Thoracic aorta (tissue), 2 donors: ENCODE results near the gene TCEA3. TPM values are rescaled to one million over a fixed set of nuclear protein-coding genes. Genes with fewer than 3 reads are reported as not detected.

Experiments used
- ATAC-seq: fragments of 150-250 bp; one replicate; pipeline ENCODE4 v1.8.0; 2017; ENCODE audit warnings: low read depth; ENCODE audit not compliant: insufficient number of reproducible peaks, low FRiP score
- DNase-seq: peaks from one replicate; pipeline ENCODE4 v3.0.0-alpha.2; 2020; ENCODE audit warnings: low spot score
- H3K27ac ChIP-seq, 2 donors: fragments of 200-600 bp; sonication (generic); 1 replicate in 1 of 2; 2 replicates in 1 of 2; pipeline ENCODE4 v1.5.1; 2016; ENCODE audit warnings: mild to moderate bottlenecking in 2 of 2, moderate library complexity in 2 of 2
- H3K27me3 ChIP-seq: fragments of 200-600 bp; sonication (generic); replicated peaks from 2 replicates; pipeline ENCODE4 v1.6.0; 2016; ENCODE audit warnings: mild to moderate bottlenecking; ENCODE audit not compliant: insufficient read depth
- H3K36me3 ChIP-seq: fragments of 200-600 bp; sonication (generic); one replicate; pipeline ENCODE4 v1.5.1; 2016
- H3K4me1 ChIP-seq, 2 donors: fragments of 200-600 bp; sonication (generic); 1 replicate in 1 of 2; 2 replicates in 1 of 2; pipeline versions ENCODE4 v1.5.1 to v1.6.0; 2016; ENCODE audit warnings: low read depth in 2 of 2, mild to moderate bottlenecking in 1 of 2; ENCODE audit not compliant: control insufficient read depth in 1 of 2
- H3K4me3 ChIP-seq: fragments of 200-600 bp; sonication (generic); 2 replicates; pipeline ENCODE4 v1.5.1; 2016; ENCODE audit warnings: mild to moderate bottlenecking
- H3K9me3 ChIP-seq: fragments of 200-600 bp; sonication (generic); 2 replicates; pipeline ENCODE4 v1.5.1; 2016
- CTCF ChIP-seq: fragments of 200-600 bp; sonication (generic); IDR thresholded peaks from one replicate; pipeline ENCODE4 v1.5.1; 2019; ENCODE audit warnings: antibody characterized with exemption
- total RNA-seq, 2 donors: library from RNA; depleted of rRNA; stranded (reverse); fragments of >200 nt; gene quantifications; one replicate each; pipeline versions ENCODE4 v1.1.0 to v1.2.3, GENCODE V29; 2016

The TCEA3 gene
- total RNA-seq, 2 donors from 2014 or later = 22.2 to 39.5 TPM

- Histone ChIP-seq H3K27ac (peak overlapping the region; percentile 88 to 92), H3K4me3 (peak overlapping the region; percentile 93), H3K36me3 (no peaks in the 10 kb centered on the region), H3K4me1 (peaks cover 35 to 52% of the 10 kb centered on the region in 2 donors), H3K27me3 (no peaks in the 10 kb centered on the region), H3K9me3 (no peaks in the 10 kb centered on the region)
- no peak for TF ChIP-seq CTCF
- ATAC-seq (peak; percentile 48), DNase-seq (no peak)
Measured at GRCh38 chr1:23343221-23344110, 81.1 kb downstream of the TCEA3 start.

- Histone ChIP-seq H3K36me3 (peaks cover 4% of the 10 kb centered on the region), H3K4me3 (peak overlapping the region; percentile 93), H3K4me1 (peaks cover 35 to 63% of the 10 kb centered on the region in 2 donors), H3K27me3 (no peaks in the 10 kb centered on the region), H3K27ac (no peak overlapping the region), H3K9me3 (no peaks in the 10 kb centered on the region)
- no peak for TF ChIP-seq CTCF
- ATAC-seq (no peak), DNase-seq (no peak)
Measured at GRCh38 chr1:23341931-23342692, 82.4 kb downstream of the TCEA3 start.

- no peak for DNase-seq
- Histone ChIP-seq H3K4me3 (no peak overlapping the region), H3K36me3 (peaks cover 24% of the 10 kb centered on the region), H3K27ac (no peak overlapping the region), H3K9me3 (no peaks in the 10 kb centered on the region), H3K4me1 (peaks cover 32 to 57% of the 10 kb centered on the region in 2 donors), H3K27me3 (no peaks in the 10 kb centered on the region)
- TF ChIP-seq CTCF = no peak
- no peak for ATAC-seq
Measured at GRCh38 chr1:23339632-23340031, 84.9 kb downstream of the TCEA3 start.

- ATAC-seq = no peak
- no peak for DNase-seq
- no peak overlapping the region for H3K27ac ChIP-seq
- H3K4me1 ChIP-seq = peaks cover 32 to 55% of the 10 kb centered on the region in 2 donors
- no peak for TF ChIP-seq CTCF
- H3K4me3 ChIP-seq = no peak overlapping the region
- no peaks in the 10 kb centered on the region for H3K27me3 ChIP-seq
- H3K9me3 ChIP-seq = no peaks in the 10 kb centered on the region
- peaks cover 30% of the 10 kb centered on the region for H3K36me3 ChIP-seq
Measured at GRCh38 chr1:23337869-23338268, 86.7 kb downstream of the TCEA3 start.

GRCh38 chr1:23331713-23332112, 92.8 kb downstream of the TCEA3 start:
- Histone ChIP-seq H3K4me3 (no peak overlapping the region), H3K9me3 (no peaks in the 10 kb centered on the region), H3K27ac (no peak overlapping the region), H3K36me3 (peaks cover 47% of the 10 kb centered on the region), H3K27me3 (no peaks in the 10 kb centered on the region), H3K4me1 (peaks cover 0 to 3% of the 10 kb centered on the region in 2 donors)
- no peak for ATAC-seq
- no peak for TF ChIP-seq CTCF
- no peak for DNase-seq
